ENCODE data around the gene KCNH3.

The KCNH3 gene

DNA sequence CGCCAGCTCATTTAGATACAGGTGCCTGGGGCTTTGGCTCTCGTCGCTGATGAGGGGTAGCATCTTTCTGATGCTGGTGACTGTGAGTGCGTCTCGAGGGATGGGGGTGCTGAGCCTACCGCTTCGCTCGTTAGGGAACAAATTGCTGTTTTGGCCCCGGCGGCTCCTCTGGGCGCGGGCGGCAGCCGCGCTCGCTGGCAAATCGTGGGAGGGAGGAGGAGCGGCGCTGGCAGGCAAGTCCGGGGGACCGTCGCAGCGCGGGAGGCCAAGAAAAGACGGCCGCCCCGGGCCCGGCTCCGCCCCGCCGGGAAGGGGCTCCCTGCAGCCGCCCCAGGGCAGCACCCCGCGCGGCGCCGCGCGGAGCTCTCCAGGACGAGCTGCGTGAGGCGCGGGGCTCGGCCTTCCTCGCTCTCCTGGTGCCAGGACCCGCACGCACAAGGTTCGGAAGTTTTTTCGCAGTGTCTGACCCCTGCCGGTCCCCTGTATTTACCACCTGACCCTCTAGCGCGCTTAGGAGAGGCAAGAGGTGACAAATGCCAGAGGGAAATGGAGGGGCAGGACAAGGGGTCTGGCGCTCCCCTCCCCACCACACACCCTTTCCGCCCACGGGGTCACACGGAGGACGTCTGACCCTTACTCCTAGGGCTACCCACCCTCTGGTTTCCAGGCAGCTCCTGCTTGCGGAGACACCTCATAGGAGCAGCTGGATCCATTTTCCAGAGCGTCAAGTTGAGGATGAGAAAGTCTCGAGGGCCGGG is 899 bp upstream of the KCNH3 start:
- Histone ChIP-seq H3K9ac (ENCODE audit: low read depth in 1 of 2, low read length in 2 of 2) (no peak overlapping the region), H3K4me1 (ENCODE audit: control insufficient read depth in 1 of 2, insufficient read depth in 2 of 2, low read length in 2 of 2) (peaks cover 9 to 10% of the 10 kb centered on the region in 2 donors), H3K27me3 (ENCODE audit: control insufficient read depth in 1 of 2, insufficient read depth in 2 of 2, low read length in 2 of 2) (peaks cover 29 to 40% of the 10 kb centered on the region in 2 donors), H3K9me3 (ENCODE audit: control insufficient read depth in 1 of 2, low read length in 2 of 2) (no peaks in the 10 kb centered on the region), H3K4me3 (ENCODE audit: low read depth in 1 of 2, low read length in 2 of 2) (peak overlapping the region; percentile 59 to 63), H3K27ac (ENCODE audit: low read depth, low read length) (no peak overlapping the region), H3K36me3 (ENCODE audit: control insufficient read depth in 1 of 2, insufficient read depth in 2 of 2, low read length in 2 of 2) (no peaks in the 10 kb centered on the region)

GRCh38 chr12:49539406-49540228 is 787 bp downstream of the KCNH3 start:
- Histone ChIP-seq H3K27me3 (ENCODE audit: control insufficient read depth in 1 of 2, insufficient read depth in 2 of 2, low read length in 2 of 2) (peaks cover 32 to 40% of the 10 kb centered on the region in 2 donors), H3K27ac (ENCODE audit: low read depth, low read length) (no peak overlapping the region), H3K9me3 (ENCODE audit: control insufficient read depth in 1 of 2, low read length in 2 of 2) (no peaks in the 10 kb centered on the region), H3K4me3 (ENCODE audit: low read depth in 1 of 2, low read length in 2 of 2) (no peak overlapping the region), H3K4me1 (ENCODE audit: control insufficient read depth in 1 of 2, insufficient read depth in 2 of 2, low read length in 2 of 2) (peaks cover 10 to 16% of the 10 kb centered on the region in 2 donors), H3K36me3 (ENCODE audit: control insufficient read depth in 1 of 2, insufficient read depth in 2 of 2, low read length in 2 of 2) (no peaks in the 10 kb centered on the region), H3K9ac (ENCODE audit: low read depth in 1 of 2, low read length in 2 of 2) (no peak overlapping the region)

- no peak overlapping the region for H3K27ac ChIP-seq (ENCODE audit: low read depth, low read length)
- no peaks in the 10 kb centered on the region for H3K9me3 ChIP-seq (ENCODE audit: control insufficient read depth in 1 of 2, low read length in 2 of 2)
- no peaks in the 10 kb centered on the region for H3K36me3 ChIP-seq (ENCODE audit: control insufficient read depth in 1 of 2, insufficient read depth in 2 of 2, low read length in 2 of 2)
- H3K4me1 ChIP-seq (ENCODE audit: control insufficient read depth in 1 of 2, insufficient read depth in 2 of 2, low read length in 2 of 2): peaks cover 10 to 16% of the 10 kb centered on the region in 2 donors
- no peak overlapping the region for H3K4me3 ChIP-seq (ENCODE audit: low read depth in 1 of 2, low read length in 2 of 2)
- peaks cover 32 to 40% of the 10 kb centered on the region in 2 donors for H3K27me3 ChIP-seq (ENCODE audit: control insufficient read depth in 1 of 2, insufficient read depth in 2 of 2, low read length in 2 of 2)
- no peak overlapping the region for H3K9ac ChIP-seq (ENCODE audit: low read depth in 1 of 2, low read length in 2 of 2)
These were observed 1.7 kb downstream of the KCNH3 start for GRCh38 chr12:49540229-49541139.

DNA sequence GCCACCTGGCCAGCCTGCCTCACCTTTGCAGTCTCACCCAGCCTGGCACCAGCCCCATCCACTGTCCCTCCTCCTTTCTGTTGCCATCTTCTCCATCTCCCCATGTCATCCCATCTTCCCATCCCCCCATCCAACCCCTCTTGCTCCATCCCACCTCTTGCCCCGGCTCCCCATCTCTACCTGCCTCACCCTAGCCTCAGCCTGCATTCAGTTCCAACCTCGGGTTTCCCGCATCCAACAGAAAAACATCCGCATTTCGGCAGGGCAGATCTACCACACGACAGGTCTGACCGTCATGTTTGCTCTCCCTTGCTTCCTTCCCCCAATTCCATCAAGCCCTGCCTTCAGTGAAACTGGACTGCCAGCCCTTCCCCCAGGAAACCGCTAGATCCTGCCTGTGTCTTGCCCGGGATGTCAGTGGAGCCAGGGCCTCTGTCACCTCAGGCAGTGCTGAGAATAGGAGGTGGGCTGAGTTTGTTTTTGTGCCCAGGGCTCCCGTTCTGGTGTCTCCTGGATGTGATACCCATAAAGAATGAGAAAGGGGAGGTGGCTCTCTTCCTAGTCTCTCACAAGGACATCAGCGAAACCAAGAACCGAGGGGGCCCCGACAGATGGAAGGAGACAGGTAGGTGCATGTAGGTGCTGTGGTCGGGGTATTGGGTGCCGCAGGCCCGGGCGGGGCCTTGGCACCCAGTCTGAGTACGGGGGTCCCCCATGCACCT is 2.5 kb downstream of the KCNH3 start:
- Histone ChIP-seq H3K9me3 (ENCODE audit: control insufficient read depth in 1 of 2, low read length in 2 of 2) (no peaks in the 10 kb centered on the region), H3K27ac (ENCODE audit: low read depth, low read length) (no peak overlapping the region), H3K9ac (ENCODE audit: low read depth in 1 of 2, low read length in 2 of 2) (no peak overlapping the region), H3K4me1 (ENCODE audit: control insufficient read depth in 1 of 2, insufficient read depth in 2 of 2, low read length in 2 of 2) (peaks cover 10 to 16% of the 10 kb centered on the region in 2 donors), H3K27me3 (ENCODE audit: control insufficient read depth in 1 of 2, insufficient read depth in 2 of 2, low read length in 2 of 2) (peaks cover 37% of the 10 kb centered on the region in 2 donors), H3K36me3 (ENCODE audit: control insufficient read depth in 1 of 2, insufficient read depth in 2 of 2, low read length in 2 of 2) (no peaks in the 10 kb centered on the region), H3K4me3 (ENCODE audit: low read depth in 1 of 2, low read length in 2 of 2) (no peak overlapping the region)

DNA sequence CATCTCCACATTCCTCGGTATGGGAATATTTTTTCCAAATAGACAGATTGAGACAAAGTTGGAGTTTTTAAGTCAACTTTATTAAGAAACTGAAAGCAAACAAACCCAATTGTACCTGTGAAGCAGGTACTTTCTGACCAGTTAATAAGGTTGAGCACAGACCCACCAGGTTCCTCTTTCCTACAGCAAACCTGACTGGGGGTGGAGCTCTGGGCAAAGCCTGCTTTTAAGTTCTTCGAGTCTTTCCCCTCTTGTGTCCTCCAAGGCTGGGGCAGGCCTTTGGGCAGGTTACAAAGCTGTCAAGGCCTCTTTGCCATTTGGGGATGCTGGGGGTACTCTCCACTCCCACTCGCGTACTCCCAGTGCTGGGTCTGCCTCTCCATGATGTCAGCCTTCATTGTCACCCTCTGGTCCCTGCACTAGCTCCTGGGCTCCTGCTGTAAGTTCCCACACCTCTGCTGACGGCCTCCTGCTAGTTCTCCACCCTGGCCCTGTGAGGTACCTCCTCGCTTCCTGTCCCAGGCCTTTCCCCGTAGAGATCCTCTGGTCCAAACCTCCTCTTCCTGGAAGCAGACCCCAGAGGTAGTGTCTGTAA is 3.2 kb downstream of the KCNH3 start:
- Histone ChIP-seq H3K27me3 (ENCODE audit: control insufficient read depth in 1 of 2, insufficient read depth in 2 of 2, low read length in 2 of 2) (peaks cover 30 to 39% of the 10 kb centered on the region in 2 donors), H3K4me3 (ENCODE audit: low read depth in 1 of 2, low read length in 2 of 2) (no peak overlapping the region), H3K36me3 (ENCODE audit: control insufficient read depth in 1 of 2, insufficient read depth in 2 of 2, low read length in 2 of 2) (no peaks in the 10 kb centered on the region), H3K9me3 (ENCODE audit: control insufficient read depth in 1 of 2, low read length in 2 of 2) (no peaks in the 10 kb centered on the region), H3K27ac (ENCODE audit: low read depth, low read length) (no peak overlapping the region), H3K4me1 (ENCODE audit: control insufficient read depth in 1 of 2, insufficient read depth in 2 of 2, low read length in 2 of 2) (peaks cover 10 to 16% of the 10 kb centered on the region in 2 donors), H3K9ac (ENCODE audit: low read depth in 1 of 2, low read length in 2 of 2) (no peak overlapping the region)

GRCh38 chr12:49542592-49543160 is 3.8 kb downstream of the KCNH3 start:
- no peaks in the 10 kb centered on the region for H3K9me3 ChIP-seq (ENCODE audit: control insufficient read depth in 1 of 2, low read length in 2 of 2)
- no peak overlapping the region for H3K27ac ChIP-seq (ENCODE audit: low read depth, low read length)
- H3K27me3 ChIP-seq (ENCODE audit: control insufficient read depth in 1 of 2, insufficient read depth in 2 of 2, low read length in 2 of 2): peaks cover 29 to 39% of the 10 kb centered on the region in 2 donors
- H3K9ac ChIP-seq (ENCODE audit: low read depth in 1 of 2, low read length in 2 of 2): no peak overlapping the region
- H3K36me3 ChIP-seq (ENCODE audit: control insufficient read depth in 1 of 2, insufficient read depth in 2 of 2, low read length in 2 of 2): no peaks in the 10 kb centered on the region
- H3K4me1 ChIP-seq (ENCODE audit: control insufficient read depth in 1 of 2, insufficient read depth in 2 of 2, low read length in 2 of 2): peaks cover 6 to 12% of the 10 kb centered on the region in 2 donors
- no peak overlapping the region for H3K4me3 ChIP-seq (ENCODE audit: low read depth in 1 of 2, low read length in 2 of 2)

GRCh38 chr12:49543221-49543913 is 4.5 kb downstream of the KCNH3 start:
- Histone ChIP-seq H3K9ac (ENCODE audit: low read depth in 1 of 2, low read length in 2 of 2) (no peak overlapping the region), H3K9me3 (ENCODE audit: control insufficient read depth in 1 of 2, low read length in 2 of 2) (no peaks in the 10 kb centered on the region), H3K27ac (ENCODE audit: low read depth, low read length) (no peak overlapping the region), H3K4me3 (ENCODE audit: low read depth in 1 of 2, low read length in 2 of 2) (no peak overlapping the region), H3K36me3 (ENCODE audit: control insufficient read depth in 1 of 2, insufficient read depth in 2 of 2, low read length in 2 of 2) (no peaks in the 10 kb centered on the region), H3K27me3 (ENCODE audit: control insufficient read depth in 1 of 2, insufficient read depth in 2 of 2, low read length in 2 of 2) (peaks cover 29 to 41% of the 10 kb centered on the region in 2 donors), H3K4me1 (ENCODE audit: control insufficient read depth in 1 of 2, insufficient read depth in 2 of 2, low read length in 2 of 2) (peaks cover 1 to 7% of the 10 kb centered on the region in 2 donors)

DNA sequence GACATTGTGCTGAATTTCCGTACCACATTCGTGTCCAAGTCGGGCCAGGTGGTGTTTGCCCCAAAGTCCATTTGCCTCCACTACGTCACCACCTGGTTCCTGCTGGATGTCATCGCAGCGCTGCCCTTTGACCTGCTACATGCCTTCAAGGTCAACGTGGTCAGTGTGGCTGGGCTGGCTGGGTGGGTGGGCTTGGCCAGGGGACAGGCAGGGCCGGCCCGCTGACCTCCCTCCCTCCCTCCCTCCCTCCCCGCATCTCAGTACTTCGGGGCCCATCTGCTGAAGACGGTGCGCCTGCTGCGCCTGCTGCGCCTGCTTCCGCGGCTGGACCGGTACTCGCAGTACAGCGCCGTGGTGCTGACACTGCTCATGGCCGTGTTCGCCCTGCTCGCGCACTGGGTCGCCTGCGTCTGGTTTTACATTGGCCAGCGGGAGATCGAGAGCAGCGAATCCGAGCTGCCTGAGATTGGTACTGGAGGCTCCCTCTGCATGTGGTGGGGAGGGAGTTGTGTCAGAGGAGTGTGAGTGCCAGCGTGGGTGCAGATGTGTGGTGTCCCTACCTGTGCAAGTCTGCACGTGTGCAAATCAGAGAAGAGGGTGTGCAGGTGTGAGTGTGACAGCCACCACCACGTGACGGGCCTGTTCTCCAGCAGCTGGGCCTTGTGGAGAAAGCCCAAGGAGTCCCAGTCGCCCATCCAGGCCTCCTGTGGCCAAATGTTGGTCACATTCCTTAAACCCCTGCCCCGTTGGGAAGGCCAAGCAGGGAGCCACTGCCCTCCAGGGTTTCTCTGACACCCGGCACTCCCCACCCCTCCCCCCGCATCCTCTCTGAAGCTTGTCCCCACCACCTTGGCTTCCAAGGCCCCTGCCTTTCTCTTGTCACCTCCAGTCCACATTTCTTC is 5.3 kb downstream of the KCNH3 start:
- H3K4me3 ChIP-seq (ENCODE audit: low read depth in 1 of 2, low read length in 2 of 2): no peak overlapping the region
- H3K9ac ChIP-seq (ENCODE audit: low read depth in 1 of 2, low read length in 2 of 2): no peak overlapping the region
- no peak overlapping the region for H3K27ac ChIP-seq (ENCODE audit: low read depth, low read length)
- H3K27me3 ChIP-seq (ENCODE audit: control insufficient read depth in 1 of 2, insufficient read depth in 2 of 2, low read length in 2 of 2): peaks cover 28 to 41% of the 10 kb centered on the region in 2 donors
- no peaks in the 10 kb centered on the region for H3K9me3 ChIP-seq (ENCODE audit: control insufficient read depth in 1 of 2, low read length in 2 of 2)
- H3K4me1 ChIP-seq (ENCODE audit: control insufficient read depth in 1 of 2, insufficient read depth in 2 of 2, low read length in 2 of 2): peaks cover 7% of the 10 kb centered on the region in 2 donors
- no peaks in the 10 kb centered on the region for H3K36me3 ChIP-seq (ENCODE audit: control insufficient read depth in 1 of 2, insufficient read depth in 2 of 2, low read length in 2 of 2)
